ENCODE results near the gene CERKL. TPM values are rescaled to one million over a fixed set of nuclear protein-coding genes. Genes with fewer than 3 reads are reported as not detected.
"Not testable (repeated sequence)": the region's sequence is repeated elsewhere in the genome, so short reads cannot be mapped to it uniquely, and the experiment has no call there.

The CERKL gene
- polyA plus RNA-seq (2013, experiment 1 of 2; ENCODE audit: insufficient read length): 3.0 TPM
- polyA plus RNA-seq (2013, experiment 2 of 2; ENCODE audit: insufficient read length): 3.3 TPM

- peak; percentile 19 for DNase-seq
These were observed at the start of gene CERKL for GRCh38 chr2:181656450-181657291. Gene CERKL (minus strand): TSS chr2:181657105. CDS start chr2:181657006, 99 bp downstream.

GRCh38 chr2:181702519-181702918, 45.6 kb upstream of the CERKL start:
- not testable (repeated sequence) for DNase-seq

GRCh38 chr2:181698223-181698622, 41.3 kb upstream of the CERKL start:
- DNase-seq: no peak

- DNase-seq: no peak
These were observed 40.7 kb upstream of the CERKL start for GRCh38 chr2:181697571-181697970.

GRCh38 chr2:181697126-181697525, 40.2 kb upstream of the CERKL start:
- DNase-seq: no peak

GRCh38 chr2:181694271-181694670, 37.4 kb upstream of the CERKL start:
- no peak for DNase-seq

- DNase-seq: no peak
These were observed 34.0 kb upstream of the CERKL start for GRCh38 chr2:181690860-181691259.

- DNase-seq: no peak
These were observed 29.8 kb upstream of the CERKL start for GRCh38 chr2:181686576-181687185.

- DNase-seq: no peak
These were observed 28.3 kb upstream of the CERKL start for GRCh38 chr2:181685150-181685688.

- DNase-seq: no peak
These were observed 27.7 kb upstream of the CERKL start for GRCh38 chr2:181684454-181685149.

GRCh38 chr2:181683518-181684453, 26.9 kb upstream of the CERKL start:
- peak; percentile 37 for DNase-seq

- no peak for DNase-seq
These were observed 26.1 kb upstream of the CERKL start for GRCh38 chr2:181682795-181683517.

GRCh38 chr2:181682026-181682789, 25.3 kb upstream of the CERKL start:
- DNase-seq: no peak

GRCh38 chr2:181680937-181681811, 24.3 kb upstream of the CERKL start:
- DNase-seq: no peak

GRCh38 chr2:181680055-181680936, 23.4 kb upstream of the CERKL start, which contains the start of gene NEUROD1:
Gene NEUROD1 (minus strand): TSS chr2:181680517. CDS start chr2:181678860, 1,657 bp downstream.
- no peak for DNase-seq

- no peak for DNase-seq
These were observed 22.7 kb upstream of the CERKL start for GRCh38 chr2:181679544-181679979.

GRCh38 chr2:181678861-181679543, 22.1 kb upstream of the CERKL start:
- no peak for DNase-seq

All from fibroblast of skin of scalp (primary cell).